Left ventricle myocardium inferior (tissue), 1 donor: ENCODE results near the gene IRGC. TPM values are rescaled to one million over a fixed set of nuclear protein-coding genes. Genes with fewer than 3 reads are reported as not detected.

Source experiments
- DNase-seq: peaks from one replicate; pipeline ENCODE4 v3.0.0-alpha.2; 2020
- H3K27ac ChIP-seq: fragments of 200-600 bp; replicated peaks from 2 replicates; pipeline ENCODE4 v1.8.0; 2021
- H3K27me3 ChIP-seq: fragments of 200-600 bp; 2 replicates; pipeline ENCODE4 v1.8.0; 2021; ENCODE audit warnings: low read depth
- H3K36me3 ChIP-seq: fragments of 200-600 bp; 2 replicates; pipeline ENCODE4 v1.8.0; 2021
- H3K4me1 ChIP-seq: fragments of 200-600 bp; 2 replicates; pipeline ENCODE4 v1.8.0; 2021
- H3K4me3 ChIP-seq: fragments of 200-600 bp; 2 replicates; pipeline ENCODE4 v1.8.0; 2021; ENCODE audit warnings: mild to moderate bottlenecking, moderate library complexity
- H3K9me3 ChIP-seq: fragments of 200-600 bp; replicated peaks from 2 replicates; pipeline ENCODE4 v1.8.0; 2021
- CTCF ChIP-seq: fragments of 200-600 bp; IDR thresholded peaks from 2 replicates; pipeline ENCODE4 v1.8.0; 2021; ENCODE audit warnings: antibody characterized with exemption, mild to moderate bottlenecking, borderline replicate concordance
- intact Hi-C: fragments of 100-400 bp; cut with micrococcal nuclease; formaldehyde crosslinking; loops from one replicate; pipeline ENCODE4 v1.11.0; 2022
- total RNA-seq: library from RNA; stranded (reverse); fragmentation: NEBNext Ultra II Directional; extraction: Animal tissue kit (Norgen Biotek cat#: 25700); gene quantifications from one replicate; pipeline ENCODE4 v1.2.1, GENCODE V29; 2021
- donor health status: DM: no; HTN: yes; CAD: no; lungs with severe emphysema.

Gene IRGC
- total RNA-seq, 1 donor from 2014 or later = not detected

- Histone ChIP-seq H3K36me3 (peaks cover 19% of the 10 kb centered on the region), H3K9me3 (no peaks in the 10 kb centered on the region), H3K4me3 (no peak overlapping the region), H3K27ac (peak overlapping the region; percentile 63), H3K4me1 (peaks cover 25% of the 10 kb centered on the region), H3K27me3 (no peaks in the 10 kb centered on the region)
- no peak for TF ChIP-seq CTCF
- intact Hi-C loops = no loop called here
- DNase-seq = no peak
These were observed 9.6 kb downstream of the IRGC start for GRCh38 chr19:43725468-43725867.

- no peak for TF ChIP-seq CTCF
- peak; percentile 63 for DNase-seq
- peaks cover 34% of the 10 kb centered on the region for H3K36me3 ChIP-seq
- intact Hi-C loops = no loop called here
- no peaks in the 10 kb centered on the region for H3K9me3 ChIP-seq
- no peak overlapping the region for H3K4me3 ChIP-seq
- H3K27ac ChIP-seq = peak overlapping the region; percentile 63
- peaks cover 25% of the 10 kb centered on the region for H3K4me1 ChIP-seq
- no peaks in the 10 kb centered on the region for H3K27me3 ChIP-seq
These were observed 11.1 kb downstream of the IRGC start for GRCh38 chr19:43726736-43727592.

GRCh38 chr19:43727593-43727853 is 11.6 kb downstream of the IRGC start:
- no peaks in the 10 kb centered on the region for H3K27me3 ChIP-seq
- peaks cover 40% of the 10 kb centered on the region for H3K36me3 ChIP-seq
- H3K27ac ChIP-seq = peak overlapping the region; percentile 63
- no peak overlapping the region for H3K4me3 ChIP-seq
- intact Hi-C loops = no loop called here
- no peak for TF ChIP-seq CTCF
- peaks cover 25% of the 10 kb centered on the region for H3K4me1 ChIP-seq
- H3K9me3 ChIP-seq = no peaks in the 10 kb centered on the region
- DNase-seq = no peak

- intact Hi-C loops = no loop called here
- Histone ChIP-seq H3K36me3 (peaks cover 64% of the 10 kb centered on the region), H3K4me3 (no peak overlapping the region), H3K27me3 (no peaks in the 10 kb centered on the region), H3K27ac (no peak overlapping the region), H3K9me3 (no peaks in the 10 kb centered on the region), H3K4me1 (peaks cover 24% of the 10 kb centered on the region)
- no peak for TF ChIP-seq CTCF
- no peak for DNase-seq
These were observed 14.0 kb downstream of the IRGC start for GRCh38 chr19:43729919-43730318.

- no peaks in the 10 kb centered on the region for H3K27me3 ChIP-seq
- DNase-seq = no peak
- intact Hi-C loops = no loop called here
- H3K4me1 ChIP-seq = peaks cover 12% of the 10 kb centered on the region
- H3K4me3 ChIP-seq = no peak overlapping the region
- TF ChIP-seq CTCF = no peak
- H3K27ac ChIP-seq = no peak overlapping the region
- H3K36me3 ChIP-seq = peaks cover 77% of the 10 kb centered on the region
- H3K9me3 ChIP-seq = no peaks in the 10 kb centered on the region
These were observed 15.5 kb downstream of the IRGC start for GRCh38 chr19:43731346-43731745.
